Activated gamma-delta T cell (primary cell): Measurements from ENCODE around the gene KRTAP10-12.
A peak's percentile ranks its signal among the peaks of the same experiment; 100 is the strongest.
"Not testable (repeated sequence)": the region's sequence is repeated elsewhere in the genome, so short reads cannot be mapped to it uniquely, and the experiment has no call there.

ENCODE experiments used
- DNase-seq: peaks from one replicate; lab custom pipeline; 2025; lab: John Stamatoyannopoulos, UW
- total RNA-seq, 2 donors: gene quantifications; one replicate each; lab custom pipeline; 2026; lab: John Stamatoyannopoulos, UW

KRTAP10-12 gene, protein sequence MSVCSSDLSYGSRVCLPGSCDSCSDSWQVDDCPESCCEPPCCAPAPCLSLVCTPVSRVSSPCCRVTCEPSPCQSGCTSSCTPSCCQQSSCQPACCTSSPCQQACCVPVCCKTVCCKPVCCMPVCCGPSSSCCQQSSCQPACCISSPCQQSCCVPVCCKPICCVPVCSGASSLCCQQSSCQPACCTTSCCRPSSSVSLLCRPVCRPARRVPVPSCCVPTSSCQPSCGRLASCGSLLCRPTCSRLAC
- total RNA-seq: 0 reads per million in 2 donors

- DNase-seq: not testable (repeated sequence)
Observed at GRCh38 chr21:44697172-44697810, at the start of gene KRTAP10-12. Gene KRTAP10-12 (plus strand): TSS chr21:44697172. CDS start chr21:44697202, 30 bp downstream.

DNA sequence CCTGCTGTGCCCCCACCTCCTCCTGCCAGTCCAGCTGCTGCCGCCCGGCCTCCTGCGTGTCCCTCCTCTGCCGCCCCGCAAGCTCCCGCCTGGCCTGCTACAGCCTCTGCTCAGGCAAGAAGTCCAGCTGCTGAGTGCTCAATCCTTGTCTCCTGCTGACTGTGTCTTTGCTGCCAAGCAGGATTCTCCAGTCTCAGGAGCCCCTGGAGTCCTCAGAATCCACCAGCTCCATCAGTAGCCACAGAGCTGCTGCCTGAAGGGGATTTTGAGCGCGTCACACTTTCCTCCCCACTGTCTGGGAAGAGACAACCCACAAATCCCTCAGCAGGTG lies 49.8 kb upstream of the KRTAP10-12 start:
- DNase-seq: no peak

GRCh38 chr21:44648557-44649311 lies 48.2 kb upstream of the KRTAP10-12 start:
- DNase-seq: no peak

DNA sequence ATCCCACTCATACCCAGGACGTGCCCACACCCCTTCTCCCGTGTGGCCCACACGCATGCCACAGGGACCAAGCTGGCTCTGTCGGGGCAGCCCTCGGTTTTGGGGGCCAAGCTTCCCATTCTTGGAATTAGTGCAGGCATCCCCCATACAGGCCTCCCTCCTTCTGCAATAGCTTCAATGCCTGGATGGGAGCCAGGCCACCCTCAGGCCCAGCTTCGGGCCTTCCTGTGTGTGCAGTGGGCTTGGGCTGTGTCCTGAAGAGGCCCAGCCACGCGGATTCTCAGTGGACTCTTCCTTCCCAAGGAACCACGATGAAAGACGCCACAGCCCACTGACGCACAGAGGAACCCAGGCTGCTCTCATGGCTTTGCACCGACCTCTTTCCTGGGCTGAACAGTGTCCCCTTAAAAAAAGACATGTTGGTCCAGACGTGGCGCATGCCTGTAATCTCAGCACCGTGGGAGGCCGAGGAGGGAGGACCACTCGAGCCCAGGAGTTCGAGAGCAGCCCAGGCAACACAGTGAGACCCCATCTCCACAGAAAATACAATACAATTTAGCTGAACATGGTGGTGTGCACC lies 47.4 kb upstream of the KRTAP10-12 start:
- no peak for DNase-seq

- DNase-seq: no peak
Observed at GRCh38 chr21:44650265-44650972, 46.6 kb upstream of the KRTAP10-12 start.

DNA sequence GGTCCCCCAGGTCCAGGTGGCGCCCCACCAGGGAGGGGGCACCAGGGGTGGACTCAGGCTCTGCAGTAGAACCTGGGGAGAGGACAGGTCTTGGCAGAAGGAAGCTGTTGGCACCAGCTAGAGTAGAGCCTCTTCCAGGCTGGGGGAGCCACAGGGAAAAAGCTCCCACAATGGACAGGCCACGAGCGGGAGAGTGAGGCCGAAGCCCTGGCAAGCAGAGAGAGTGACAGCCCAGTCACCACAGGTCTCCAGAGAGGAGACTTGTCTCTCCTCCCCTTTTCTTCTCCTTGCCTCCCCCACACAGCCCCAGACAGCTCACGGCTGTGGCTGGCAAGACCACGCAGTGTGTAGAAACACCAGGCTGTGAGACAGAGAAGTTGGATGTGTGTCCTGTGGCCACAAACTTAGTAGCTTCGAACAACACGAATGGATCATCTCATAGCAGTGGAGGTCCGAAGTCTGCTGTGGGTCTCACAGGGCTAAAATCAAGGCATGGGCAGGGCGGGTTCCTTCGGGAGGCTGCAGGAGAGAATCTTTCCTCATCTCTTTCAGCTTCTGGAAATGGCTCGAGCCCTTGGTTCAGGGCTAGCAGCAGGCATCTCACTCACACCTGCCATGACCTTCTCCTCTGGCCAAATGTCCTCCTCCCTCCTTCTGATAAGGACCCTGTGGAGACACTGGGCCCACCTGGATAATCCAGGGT lies 45.8 kb upstream of the KRTAP10-12 start:
- no peak for DNase-seq

DNA sequence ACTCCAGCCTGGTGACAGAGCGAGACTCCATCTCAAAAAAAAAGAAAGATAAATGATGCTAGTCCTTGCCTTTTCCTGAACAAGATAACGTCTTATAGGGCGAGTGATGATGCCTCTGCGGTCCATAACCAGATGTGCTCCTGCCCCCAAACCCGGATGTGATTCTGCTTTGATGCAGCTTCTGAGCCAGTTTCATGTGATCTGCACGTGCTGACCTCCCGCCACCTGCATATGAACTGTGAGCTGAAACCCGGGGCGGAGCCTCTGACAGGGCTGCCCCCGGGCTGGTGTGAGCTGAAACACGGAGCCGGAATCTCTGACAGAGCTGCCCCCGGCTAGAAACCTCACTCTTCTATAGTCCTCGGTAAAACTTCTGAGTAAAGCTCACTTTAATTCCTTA lies 43.8 kb upstream of the KRTAP10-12 start:
- DNase-seq: no peak

- DNase-seq: peak; percentile 38
Observed at GRCh38 chr21:44653656-44654575, 43.1 kb upstream of the KRTAP10-12 start.

DNA sequence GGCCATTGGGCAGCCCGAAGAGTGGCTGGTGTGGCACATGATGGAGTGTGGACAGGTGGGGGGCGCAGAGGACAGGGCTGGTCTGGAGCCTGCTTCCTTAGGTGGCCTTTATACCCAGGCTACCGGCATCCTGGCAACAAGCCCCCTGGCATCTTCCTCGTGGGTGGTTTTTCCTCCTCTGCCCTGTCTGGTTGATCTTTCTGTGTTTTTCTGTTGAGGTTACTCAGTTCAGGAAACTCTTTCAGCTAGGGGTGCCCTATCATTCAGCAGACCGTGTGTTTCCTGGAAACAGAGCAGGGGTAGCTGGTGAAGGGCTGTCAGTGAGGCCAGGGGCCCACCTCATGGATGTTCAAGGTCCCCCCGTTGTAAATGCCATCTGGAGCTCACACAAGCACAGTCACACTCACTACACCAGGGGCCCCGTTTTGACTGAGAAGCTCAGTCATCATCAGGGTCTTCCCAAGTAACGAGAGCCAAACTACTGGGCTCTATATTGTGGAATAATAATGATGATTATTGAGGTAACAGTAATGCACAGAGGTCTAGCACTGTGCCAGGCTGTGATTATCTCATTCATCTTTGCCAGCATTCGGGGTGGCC lies 42.3 kb upstream of the KRTAP10-12 start, which contains the start of gene KRTAP12-4:
TSS of gene KRTAP12-4 (minus strand) at position 84 of the 600 bp plus-strand sequence. CDS start at position 39, 45 bp downstream.
- DNase-seq: no peak

- no peak for DNase-seq
Observed at GRCh38 chr21:44656868-44657267, 40.1 kb upstream of the KRTAP10-12 start.

- peak; percentile 56 for DNase-seq
Observed at GRCh38 chr21:44657635-44658540, 39.1 kb upstream of the KRTAP10-12 start, which contains the start of gene KRTAP12-3. Gene KRTAP12-3 (plus strand): TSS chr21:44657932. CDS start chr21:44657980, 48 bp downstream.

DNA sequence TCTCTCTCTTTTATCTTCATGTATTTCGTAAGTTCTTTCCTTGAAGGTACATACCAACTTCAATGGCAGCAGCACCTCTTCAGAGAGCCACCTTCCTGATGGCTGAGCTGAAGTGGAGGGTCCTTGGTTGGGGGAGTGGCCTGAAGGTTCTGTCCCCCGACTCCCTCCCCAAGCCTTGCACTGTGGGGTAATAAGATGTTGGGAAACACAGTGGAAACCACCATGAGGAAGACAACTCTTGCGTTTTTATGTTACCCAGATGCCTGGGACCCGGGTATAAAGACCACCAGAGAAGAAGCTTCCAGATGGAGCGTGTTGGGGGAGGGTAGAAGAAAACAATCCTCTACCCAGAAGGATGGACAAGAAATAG lies 38.4 kb upstream of the KRTAP10-12 start:
- DNase-seq: no peak

DNA sequence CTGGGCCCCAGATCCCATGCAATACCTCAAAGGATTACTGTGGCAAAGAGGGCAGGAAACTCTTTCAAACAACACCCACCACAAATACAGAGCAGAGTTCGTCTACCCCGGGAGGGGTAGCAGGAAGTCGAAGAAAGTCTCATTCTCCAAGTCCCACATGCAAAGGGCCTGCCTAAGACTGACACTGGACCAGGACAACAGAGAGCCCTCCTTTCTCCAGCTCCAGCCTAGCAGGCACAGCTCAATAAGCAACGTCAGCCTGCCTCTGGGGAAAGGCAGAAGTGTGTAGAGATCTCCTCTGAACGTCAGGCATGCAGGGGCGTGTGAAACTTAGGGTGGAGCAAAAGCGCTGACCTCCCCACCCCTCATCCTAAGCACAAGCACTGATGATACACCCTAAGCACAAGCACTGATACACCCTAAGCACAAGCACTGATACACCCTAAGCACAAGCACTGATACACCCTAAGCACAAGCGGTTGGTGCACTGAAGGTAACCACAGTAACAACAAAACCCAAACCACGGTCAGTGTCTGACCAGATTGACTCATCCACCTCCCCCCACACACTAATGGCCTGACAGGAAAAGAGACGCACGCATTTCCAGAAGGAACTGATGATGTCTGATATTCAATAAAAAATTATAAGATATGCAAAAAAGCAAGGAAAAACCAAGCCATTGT lies 37.9 kb upstream of the KRTAP10-12 start:
- DNase-seq: no peak

GRCh38 chr21:44661567-44661966 lies 35.4 kb upstream of the KRTAP10-12 start:
- not testable (repeated sequence) for DNase-seq

- DNase-seq: no peak
Observed at GRCh38 chr21:44664691-44665090, 32.3 kb upstream of the KRTAP10-12 start.

DNA sequence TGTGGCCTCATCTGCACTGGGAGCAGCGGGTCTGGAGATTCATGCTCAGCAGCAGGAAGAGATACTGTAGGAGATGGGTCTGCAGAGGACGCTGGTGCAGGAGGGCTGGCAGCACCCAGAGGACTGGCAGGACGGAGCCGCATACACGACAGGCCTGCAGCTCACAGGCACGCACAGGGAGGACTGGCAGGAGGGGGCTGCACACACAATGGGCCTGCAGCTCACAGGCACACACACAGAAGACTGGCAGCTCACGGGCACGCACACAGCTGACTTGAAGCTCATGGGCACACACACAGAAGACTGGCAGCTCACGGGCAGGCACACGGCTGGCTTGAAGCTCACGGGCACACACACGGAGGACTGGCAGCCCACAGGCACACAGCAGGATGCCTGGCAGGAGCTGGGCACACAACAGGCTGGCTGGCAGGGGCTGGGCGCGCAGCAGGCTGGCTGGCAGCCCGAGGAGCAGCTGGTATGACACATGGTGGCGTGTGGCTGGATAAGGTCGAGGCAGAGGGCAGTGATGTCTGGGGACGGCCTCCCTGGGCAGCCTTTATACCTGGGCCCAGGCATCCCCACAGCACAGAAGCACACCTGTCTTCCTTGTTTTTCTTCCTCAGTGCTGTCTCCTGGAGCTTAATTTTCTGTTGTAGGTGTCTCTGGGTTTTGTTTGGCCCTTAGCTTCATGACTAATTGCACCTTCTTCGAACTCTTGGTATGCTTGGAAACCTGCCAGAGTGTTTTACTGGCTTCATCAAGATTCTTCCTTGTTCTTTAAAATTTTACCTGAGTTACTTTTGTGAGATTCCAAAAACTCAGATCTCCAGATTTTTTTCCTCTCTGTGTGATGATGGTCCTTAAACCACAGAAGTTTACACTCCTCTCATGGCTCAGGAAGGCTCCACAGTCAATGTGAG lies 30.3 kb upstream of the KRTAP10-12 start, which contains the start of gene KRTAP12-2:
TSS of gene KRTAP12-2 (minus strand) at position 527 of the 920 bp plus-strand sequence. CDS start at position 486, 41 bp downstream.
- no peak for DNase-seq

GRCh38 chr21:44667612-44668011 lies 29.4 kb upstream of the KRTAP10-12 start:
- DNase-seq: no peak
